HG03432 (cell line): ENCODE measurements around the gene SORCS3.

Source experiments
- ATAC-seq: cut with Tn5 transposase; IDR thresholded peaks from one replicate; pipeline ENCODE4 v1.9.1; 2021; ENCODE audit warnings: mild to moderate bottlenecking, moderate library complexity; ENCODE audit not compliant: unreplicated experiment

SORCS3 gene

DNA sequence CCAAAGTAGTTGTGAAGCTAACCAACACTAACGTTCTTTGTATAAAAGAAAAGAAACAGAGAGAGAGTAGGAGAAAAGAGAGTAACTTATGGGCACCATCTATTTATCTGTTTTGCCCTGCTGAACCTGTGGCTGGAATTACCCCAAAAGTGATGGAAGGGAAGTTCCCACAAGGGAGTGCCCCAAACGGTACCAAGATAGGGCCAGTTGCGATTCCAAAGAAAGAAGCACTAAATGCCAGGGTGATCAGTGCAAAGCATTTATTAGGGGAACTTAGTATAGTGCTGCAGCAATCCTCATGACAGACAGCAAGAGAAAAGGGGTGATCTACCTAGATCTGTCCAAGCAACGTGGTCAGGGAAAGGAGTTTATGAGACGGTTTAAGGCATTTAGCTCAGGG is 190.2 kb downstream of the SORCS3 start:
- peak; percentile 31 for ATAC-seq

GRCh38 chr10:104834580-104834979 is 193.5 kb downstream of the SORCS3 start:
- ATAC-seq = no peak

DNA sequence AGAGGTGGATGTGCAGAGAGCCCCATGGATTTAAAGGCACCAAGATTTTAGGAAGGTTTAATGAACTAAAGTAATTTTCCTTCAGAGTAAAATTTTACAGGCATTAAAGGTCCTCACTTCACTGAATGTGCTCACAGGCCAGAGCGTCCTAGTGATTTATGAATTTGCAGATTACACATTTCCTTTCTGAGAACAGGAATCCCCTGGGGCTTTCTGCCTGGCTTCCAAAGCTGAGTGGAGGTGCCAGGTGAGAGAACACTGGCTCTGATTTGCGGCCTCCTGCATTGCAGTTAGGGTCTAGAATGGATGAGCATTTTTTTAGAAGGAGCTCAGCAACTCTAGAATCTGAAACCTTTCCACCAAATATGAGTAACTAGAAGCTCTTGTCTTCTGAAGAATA is 194.3 kb downstream of the SORCS3 start:
- peak; percentile 73 for ATAC-seq

GRCh38 chr10:104842704-104843103 is 201.6 kb downstream of the SORCS3 start:
- ATAC-seq = no peak

- ATAC-seq = peak; percentile 71
Observed at GRCh38 chr10:104844073-104844472, 203.0 kb downstream of the SORCS3 start.

DNA sequence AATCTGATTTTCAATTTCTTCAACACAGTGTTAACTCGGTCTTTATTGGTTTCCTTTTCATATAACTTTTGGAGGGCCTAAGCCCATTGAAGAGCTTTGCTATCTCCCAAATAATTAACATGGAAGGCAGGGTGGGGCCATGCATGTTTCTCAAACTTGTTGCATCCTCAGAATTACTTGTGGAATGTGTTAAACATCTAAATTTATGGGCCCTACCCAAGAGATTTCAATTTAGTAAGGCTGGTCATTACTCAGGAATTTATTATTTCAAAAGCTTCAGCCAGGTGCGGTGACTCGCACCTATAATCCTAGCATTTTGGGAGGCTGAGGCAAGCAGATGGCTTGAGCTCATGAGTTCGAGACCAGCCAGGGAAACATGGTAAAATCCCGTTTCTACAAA is 208.9 kb downstream of the SORCS3 start:
- no peak for ATAC-seq

- peak; percentile 49 for ATAC-seq
Observed at GRCh38 chr10:104867966-104868598, 227.0 kb downstream of the SORCS3 start.

- ATAC-seq = no peak
Observed at GRCh38 chr10:104872691-104873090, 231.6 kb downstream of the SORCS3 start.

DNA sequence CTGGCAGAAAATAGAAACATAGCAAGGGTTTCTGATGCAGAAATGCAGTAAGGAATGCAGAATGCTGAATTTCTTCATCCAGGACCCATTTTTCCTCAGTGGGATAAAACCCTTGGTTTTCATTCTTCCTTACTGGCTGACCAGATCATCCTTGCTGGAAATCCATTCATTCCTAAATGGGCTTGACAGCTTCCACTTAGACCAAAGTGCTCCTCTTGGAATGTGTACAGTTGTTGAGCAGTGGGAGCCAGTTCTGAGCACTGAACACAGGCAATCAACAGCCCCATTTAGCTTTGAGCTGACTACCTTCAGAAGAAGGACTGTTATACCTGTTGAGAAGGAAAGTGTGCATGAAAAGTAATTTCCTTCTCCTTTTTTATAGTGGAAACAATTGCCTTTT is 232.1 kb downstream of the SORCS3 start:
- ATAC-seq = no peak

DNA sequence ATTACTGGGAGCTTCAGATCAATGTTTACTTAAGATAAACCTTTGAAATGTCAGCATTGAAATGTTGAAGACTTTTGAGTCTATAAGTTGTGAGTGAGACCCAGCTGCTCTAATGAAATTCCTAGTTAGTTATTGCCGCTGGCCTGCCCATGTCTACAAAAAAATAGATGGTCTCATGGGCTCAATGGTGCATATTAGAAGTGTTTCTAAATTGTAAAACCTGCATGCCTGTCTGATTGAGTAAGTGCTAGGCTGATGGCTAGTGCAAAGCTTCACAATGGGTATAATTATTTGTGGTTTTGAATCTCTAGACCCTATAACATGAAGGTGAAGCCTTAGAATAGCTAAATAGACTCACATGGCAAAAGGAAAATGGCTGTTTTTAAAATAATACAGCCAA is 234.5 kb downstream of the SORCS3 start:
- ATAC-seq = no peak

GRCh38 chr10:104880624-104881398 is 239.7 kb downstream of the SORCS3 start:
- ATAC-seq = no peak

DNA sequence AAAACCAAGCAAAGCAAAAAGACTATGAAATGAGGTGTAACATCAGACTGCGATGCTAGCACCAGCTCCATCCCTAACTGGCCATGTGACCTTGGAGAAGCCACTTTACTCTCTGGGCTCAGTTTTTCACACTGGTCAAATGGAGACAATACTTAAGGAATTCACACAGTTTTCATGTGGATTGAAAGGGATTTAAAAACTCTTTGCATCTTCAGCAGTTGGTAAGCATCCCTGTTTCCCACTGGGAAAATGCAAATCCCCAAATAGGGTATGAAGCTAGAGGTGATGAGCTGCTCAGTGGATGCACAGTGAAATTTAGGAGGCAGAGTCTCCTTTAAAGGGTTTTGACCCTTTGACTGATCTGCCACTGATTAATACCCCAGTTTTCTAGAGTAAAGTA is 240.7 kb downstream of the SORCS3 start:
- no peak for ATAC-seq

GRCh38 chr10:104892879-104893617 is 252.0 kb downstream of the SORCS3 start:
- peak; percentile 46 for ATAC-seq

DNA sequence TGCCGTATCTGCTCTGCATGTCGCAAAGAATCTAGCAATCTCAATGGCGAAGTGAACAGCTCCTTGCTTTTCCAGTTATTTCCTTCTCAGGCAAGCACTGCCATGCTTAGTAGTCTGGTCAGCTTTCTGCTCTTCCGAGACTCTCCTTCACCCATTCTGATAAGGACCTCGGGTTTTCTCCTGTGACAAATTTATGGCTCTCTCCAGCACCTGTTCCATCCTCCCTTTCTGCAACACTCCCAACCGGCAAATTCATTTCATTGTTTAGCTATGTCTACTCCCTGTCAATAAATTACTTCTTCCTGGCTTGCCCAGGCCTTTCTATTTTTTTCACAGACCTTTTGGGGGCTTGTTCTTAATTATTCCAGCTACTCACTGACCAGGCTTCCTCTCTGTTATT is 252.6 kb downstream of the SORCS3 start:
- no peak for ATAC-seq

GRCh38 chr10:104894681-104895080 is 253.6 kb downstream of the SORCS3 start:
- ATAC-seq = no peak

- ATAC-seq = no peak
Observed at GRCh38 chr10:104895541-104895940, 254.5 kb downstream of the SORCS3 start.

GRCh38 chr10:104895981-104896380 is 254.9 kb downstream of the SORCS3 start:
- no peak for ATAC-seq

- ATAC-seq = no peak
Observed at GRCh38 chr10:104897696-104898095, 256.6 kb downstream of the SORCS3 start.

- ATAC-seq = peak; percentile 63
Observed at GRCh38 chr10:104899779-104900178, 258.7 kb downstream of the SORCS3 start.

DNA sequence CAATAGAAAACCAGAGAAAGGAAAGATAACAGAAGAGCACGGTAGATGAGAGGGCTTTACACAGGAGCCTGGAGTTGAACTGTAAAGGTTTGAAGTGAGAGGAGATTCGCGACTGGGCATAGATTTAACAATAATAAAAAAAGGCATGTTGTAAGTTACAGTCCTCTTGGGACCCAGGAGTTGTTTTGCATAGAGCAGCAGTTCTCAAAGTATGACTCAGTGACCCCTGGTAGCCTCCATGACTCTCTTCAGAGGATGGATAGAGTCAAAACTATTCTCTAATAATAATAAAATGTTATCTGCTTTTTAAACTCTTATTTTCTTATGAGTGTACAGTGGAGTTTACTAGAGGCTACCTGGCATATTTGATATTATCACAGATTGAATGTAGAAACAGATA is 262.3 kb downstream of the SORCS3 start:
- no peak for ATAC-seq

GRCh38 chr10:104904753-104905323 is 263.7 kb downstream of the SORCS3 start:
- no peak for ATAC-seq

DNA sequence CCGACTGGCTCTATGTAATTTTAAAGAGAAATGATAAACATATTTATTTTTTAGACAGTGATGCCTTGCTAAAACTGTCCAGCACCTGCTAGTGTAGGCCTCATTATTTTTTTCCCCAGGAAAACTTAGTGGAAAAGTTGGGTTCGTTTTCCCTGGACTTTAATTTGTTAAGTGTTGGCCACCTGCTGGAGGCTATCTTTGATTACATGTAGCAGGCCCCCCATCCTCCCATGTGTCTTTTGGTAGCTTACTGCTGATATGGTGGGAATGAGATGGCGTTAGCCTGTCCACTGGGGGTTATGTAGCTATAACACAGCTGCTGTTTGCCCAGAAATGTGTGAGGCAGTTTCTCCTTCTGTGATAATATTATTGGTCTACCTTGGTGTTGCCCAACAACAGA is 265.0 kb downstream of the SORCS3 start:
- ATAC-seq = no peak
